GM18502 (cell line): ENCODE data around the gene RRP36.
"Not testable (repeated sequence)": the region's sequence is repeated elsewhere in the genome, so short reads cannot be mapped to it uniquely, and the experiment has no call there.

ENCODE experiments used
- ATAC-seq: cut with Tn5 transposase; IDR thresholded peaks from one replicate; pipeline ENCODE4 v1.9.1; 2021; ENCODE audit warnings: mild to moderate bottlenecking; ENCODE audit not compliant: unreplicated experiment, poor library complexity

The RRP36 gene

DNA sequence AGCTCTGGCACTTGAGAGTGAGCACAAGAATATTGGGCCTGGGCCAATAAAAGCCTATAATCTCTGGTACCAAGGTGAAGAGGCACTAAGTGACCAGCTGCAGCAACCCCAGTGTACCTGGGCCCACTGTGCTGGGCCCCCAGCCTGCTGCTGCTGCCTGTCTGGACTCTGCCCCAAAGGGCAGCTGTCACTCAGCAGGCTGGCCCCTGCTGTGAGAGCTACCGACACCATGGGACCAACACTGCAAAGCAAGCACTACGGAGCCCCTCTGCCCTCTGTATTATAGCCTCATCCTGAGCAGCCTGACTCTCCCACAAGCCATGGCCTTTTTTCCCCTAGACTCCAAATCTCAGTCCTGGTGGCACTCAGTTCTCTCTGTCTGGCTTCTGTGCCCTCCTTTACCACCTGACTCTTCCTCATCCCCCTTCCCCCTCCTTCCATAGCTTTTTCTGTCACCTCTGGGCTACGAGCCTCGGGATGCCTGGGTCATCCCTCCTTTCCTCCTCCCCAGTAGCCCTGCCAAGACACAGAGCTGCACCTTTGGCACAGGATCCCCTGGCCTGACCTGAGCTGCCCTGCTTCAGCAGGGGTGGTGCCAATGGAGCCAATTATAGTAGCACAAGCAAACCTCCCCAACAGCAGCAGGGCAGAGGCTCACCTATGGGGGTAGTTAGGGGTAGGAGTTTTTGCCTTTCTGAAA is 14.2 kb downstream of the RRP36 start:
- ATAC-seq, result no peak

GRCh38 chr6:43036712-43037111 is 15.3 kb downstream of the RRP36 start:
- ATAC-seq, result no peak

DNA sequence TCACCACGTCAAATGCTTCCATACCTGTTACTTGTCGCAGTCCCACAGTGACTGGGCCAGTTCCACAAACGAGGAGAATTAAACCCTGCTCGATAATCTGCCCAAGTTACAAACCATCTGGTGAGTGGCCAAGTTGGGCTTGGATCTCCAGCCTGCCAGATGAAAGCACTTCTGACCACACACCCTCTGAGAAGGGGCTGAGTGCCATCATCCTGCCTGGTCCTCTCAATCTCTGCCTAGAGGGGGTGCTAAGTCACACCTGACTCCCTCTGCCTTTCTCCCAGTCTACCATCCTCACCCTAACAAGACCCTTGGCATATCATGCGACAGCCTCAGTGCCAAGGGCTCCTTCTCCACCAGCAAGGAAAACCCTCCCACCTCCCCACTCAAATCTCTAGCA is 15.8 kb downstream of the RRP36 start:
- no peak for ATAC-seq

DNA sequence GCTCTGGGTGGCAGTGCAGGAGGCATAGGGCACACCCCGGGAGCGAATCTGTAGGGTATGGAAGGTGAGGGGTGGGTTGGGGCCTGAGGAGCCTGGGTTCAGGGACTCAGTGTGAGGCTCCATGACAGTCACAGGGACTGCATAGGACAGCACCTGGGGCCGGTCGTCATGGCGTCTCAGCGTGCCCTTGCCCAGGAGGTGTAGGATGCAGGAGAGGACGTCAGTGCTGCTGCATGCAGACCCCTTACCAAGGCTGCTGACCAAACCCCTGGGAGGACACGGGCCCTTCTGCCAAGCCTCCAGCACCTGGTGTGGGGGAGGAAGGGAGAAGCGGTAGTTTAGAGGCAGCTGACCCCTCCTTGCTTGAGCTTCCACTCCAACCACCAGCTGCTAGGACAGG is 16.3 kb downstream of the RRP36 start:
- ATAC-seq, result no peak

GRCh38 chr6:43038727-43039126 is 17.3 kb downstream of the RRP36 start:
- ATAC-seq, result no peak

DNA sequence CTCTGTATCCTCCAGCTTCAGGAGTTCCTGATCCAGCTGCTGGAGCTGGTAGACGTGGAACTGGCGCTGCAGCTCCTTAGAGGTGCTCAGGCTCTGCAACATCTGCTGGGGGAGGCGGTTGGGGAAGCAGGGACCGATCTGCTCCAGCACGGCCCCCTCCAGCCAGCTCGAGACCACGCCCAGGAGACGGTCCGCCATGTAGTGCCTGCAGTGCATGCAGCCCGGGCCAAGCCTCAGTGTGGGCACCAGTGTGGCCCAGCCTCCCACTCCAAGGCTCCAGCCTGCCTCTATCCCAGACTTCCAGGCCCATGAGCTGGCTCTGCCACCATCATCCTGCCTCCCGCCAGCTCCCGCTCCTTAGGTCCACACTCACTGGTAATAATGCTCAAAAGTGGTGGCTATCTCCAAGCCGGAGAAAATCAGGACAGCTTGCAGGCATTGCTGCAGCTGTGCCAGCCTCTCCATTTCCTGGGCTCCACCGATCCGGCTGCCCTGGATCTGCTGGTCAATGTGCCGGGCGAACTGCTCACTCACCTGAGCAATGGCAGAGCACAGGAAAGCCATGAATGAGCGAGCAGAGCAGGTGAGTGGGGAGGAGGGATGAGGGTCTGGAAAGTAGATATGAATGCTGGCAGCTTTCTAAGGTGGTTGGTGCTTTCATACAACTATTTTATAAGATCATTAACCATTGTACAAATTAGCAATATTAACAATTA is 19.3 kb downstream of the RRP36 start:
- ATAC-seq, result no peak

GRCh38 chr6:43041475-43041874 is 20.1 kb downstream of the RRP36 start:
- not testable (repeated sequence) for ATAC-seq

DNA sequence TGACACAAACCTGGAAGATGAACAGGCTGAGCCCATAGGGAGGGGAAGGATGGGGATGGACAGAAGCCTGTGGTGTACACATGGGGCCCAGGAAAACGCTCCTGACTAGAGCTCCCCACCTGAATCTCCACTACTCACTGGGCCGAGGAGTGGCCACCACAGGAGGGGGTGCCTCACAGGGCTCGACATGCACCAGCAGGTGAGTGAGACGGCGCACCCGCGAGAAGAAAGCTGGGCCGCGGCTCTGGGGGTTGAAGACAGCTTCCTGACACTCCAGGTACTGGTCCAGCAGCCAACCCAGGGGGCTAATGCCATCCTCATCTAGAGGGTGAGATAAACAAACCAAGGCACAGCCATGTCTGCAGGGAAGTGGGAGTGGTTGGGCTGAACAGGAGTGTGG is 21.9 kb downstream of the RRP36 start:
- ATAC-seq, result no peak

GRCh38 chr6:43045371-43045930 is 24.0 kb downstream of the RRP36 start:
- no peak for ATAC-seq

- ATAC-seq, result no peak
These were observed 26.6 kb downstream of the RRP36 start for GRCh38 chr6:43047998-43048397.

DNA sequence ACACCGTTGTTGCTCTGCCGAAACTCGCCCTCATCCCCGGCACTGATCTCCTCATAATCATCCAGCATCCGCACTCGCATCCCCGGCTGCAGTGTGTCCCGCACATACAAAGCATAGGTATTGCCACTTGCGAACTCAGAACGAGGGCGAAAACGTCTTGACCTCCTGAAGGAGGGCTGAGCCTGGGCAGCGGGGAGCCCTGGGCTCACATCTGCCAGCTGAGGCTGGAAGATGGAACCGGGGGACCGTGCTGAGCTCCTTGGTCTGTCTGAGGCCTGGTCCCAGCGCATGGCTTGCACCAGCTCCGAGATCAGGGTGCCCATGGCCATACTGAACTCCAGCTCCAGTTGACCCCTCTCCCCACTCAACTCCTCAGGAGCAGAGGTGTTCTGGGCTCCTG is 29.6 kb downstream of the RRP36 start:
- no peak for ATAC-seq

- no peak for ATAC-seq
These were observed 30.9 kb downstream of the RRP36 start for GRCh38 chr6:43052225-43052841.

- ATAC-seq, result peak; percentile 20
These were observed 31.6 kb downstream of the RRP36 start for GRCh38 chr6:43052842-43053544.

DNA sequence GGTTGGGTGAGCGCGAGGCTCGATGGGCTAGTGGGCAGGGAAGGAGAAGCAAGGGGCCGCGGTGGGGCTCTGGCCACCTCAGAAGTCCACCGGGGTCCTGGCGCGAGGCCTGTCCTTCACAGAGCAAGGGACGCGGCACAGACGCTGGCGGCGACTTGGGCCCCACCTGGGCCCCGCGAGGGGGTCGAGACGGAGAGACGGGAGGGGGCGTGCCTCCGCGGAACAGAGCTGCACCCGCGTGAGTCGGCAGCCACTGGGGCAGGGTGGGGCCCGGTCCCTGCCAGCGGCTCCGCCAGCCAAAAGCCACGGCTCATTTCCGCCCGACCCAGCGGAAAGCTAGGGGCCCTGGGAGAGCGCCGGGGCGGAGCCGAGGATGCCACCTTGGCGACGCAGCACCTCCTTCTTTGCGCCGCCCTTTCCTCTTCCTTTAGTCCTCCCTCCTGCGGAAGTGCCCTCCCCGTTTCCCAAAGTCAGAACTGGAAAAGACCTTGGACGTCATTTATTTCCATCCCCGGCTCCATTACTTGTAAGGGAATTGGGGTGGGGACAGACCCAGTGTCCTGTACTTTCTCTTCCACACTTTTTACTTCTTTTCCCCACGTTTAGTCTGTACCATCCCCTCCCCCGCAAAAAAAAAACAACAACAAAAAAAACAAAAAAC is 32.3 kb downstream of the RRP36 start, which contains the start of gene CUL7:
Gene CUL7, minus strand, starts transcription at position 307 of the 661 bp plus-strand sequence. CDS start 1,063 bp downstream, outside the sequence.
- ATAC-seq, result peak; percentile 90

DNA sequence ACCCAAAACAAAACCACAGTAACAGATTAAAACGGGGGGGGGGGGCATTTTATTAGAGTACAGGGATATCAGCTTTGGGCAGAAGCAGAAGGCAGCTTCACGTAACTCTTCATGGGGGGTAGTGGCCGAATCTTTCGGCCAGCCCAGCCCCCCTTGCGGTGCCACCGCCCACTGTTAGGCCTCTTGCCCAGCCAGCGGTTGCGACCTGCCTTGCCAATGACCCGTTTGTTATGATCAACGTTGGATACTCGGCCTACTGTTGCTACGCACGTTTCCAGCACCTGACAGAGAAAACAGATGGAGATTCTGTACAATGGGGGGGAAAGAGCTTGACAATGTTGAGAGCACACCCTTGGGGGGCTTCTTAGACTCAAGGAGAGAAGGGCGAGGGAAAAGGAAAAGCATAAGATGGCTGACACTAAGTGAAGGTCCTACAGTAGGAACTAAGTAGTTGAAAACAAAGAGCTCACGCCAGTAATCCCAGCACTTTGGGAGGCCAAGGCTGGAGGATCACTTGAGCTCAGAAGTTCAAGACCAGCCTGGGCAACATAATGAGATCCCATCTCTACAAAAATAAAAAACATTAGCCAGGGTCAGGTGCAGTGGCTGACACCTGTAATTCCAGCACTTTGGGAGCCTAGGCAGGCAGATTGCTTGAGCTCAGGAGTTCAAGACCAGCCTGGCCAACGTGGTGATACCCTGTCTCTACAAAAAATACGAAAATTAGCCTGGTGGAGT is 33.0 kb downstream of the RRP36 start:
- no peak for ATAC-seq

- no peak for ATAC-seq
These were observed 34.5 kb downstream of the RRP36 start for GRCh38 chr6:43055966-43056365.

DNA sequence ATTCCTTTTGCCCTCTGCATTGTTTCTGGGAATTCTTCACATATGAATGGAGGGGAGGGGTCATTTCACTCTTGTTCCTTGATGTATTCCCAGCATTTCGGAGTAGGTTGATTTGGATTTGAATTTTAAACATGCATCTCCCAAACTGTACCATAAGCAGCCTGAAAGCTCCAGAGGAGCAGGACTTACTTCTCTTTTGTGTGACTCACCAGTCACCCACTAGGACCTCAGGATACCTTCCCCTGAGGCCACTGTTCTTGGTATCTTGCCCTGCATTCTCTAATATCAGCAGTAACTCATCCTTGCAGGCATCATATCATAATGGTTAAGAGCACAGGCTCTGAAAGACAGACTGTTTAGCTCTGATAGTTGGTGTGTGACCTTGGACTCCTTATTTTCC is 37.1 kb downstream of the RRP36 start:
- ATAC-seq, result no peak

GRCh38 chr6:43059168-43060033 is 38.0 kb downstream of the RRP36 start, which contains the start of the genes KLC4 and MRPL2:
TSS of gene KLC4 (plus strand) at chr6:43059631. CDS start at chr6:43061336, 1,705 bp downstream.
TSS of gene MRPL2 (minus strand) at chr6:43059434. CDS start at chr6:43059381, 53 bp downstream.
- peak; percentile 89 for ATAC-seq
